ENCODE measurements around the gene HNRNPDL. TPM values are rescaled to one million over a fixed set of nuclear protein-coding genes. Genes with fewer than 3 reads are reported as not detected.

The HNRNPDL gene
- total RNA-seq, 4 donors from 2014 or later = 149 to 313 (median 248) TPM

GRCh38 chr4:82458729-82459128 is 28.5 kb upstream of the HNRNPDL start:
- Histone ChIP-seq H3K27me3 (no peaks in the 10 kb centered on the region), H3K4me3 (no peak overlapping the region), H3K36me3 (no peaks in the 10 kb centered on the region), H3K9me3 (no peaks in the 10 kb centered on the region), H3K4me1 (no peaks in the 10 kb centered on the region), H3K27ac (no peak overlapping the region)
- TF ChIP-seq CTCF (IDR thresholded peaks at IDR 0.05) (no peak), POLR2A (IDR thresholded peaks at IDR 0.05) (no peak)
- intact Hi-C loops (cut with DNase I; ENCODE audit: low total_unique reads) = no loop called here
- DNase-seq = no peak

- Histone ChIP-seq H3K27me3 (no peaks in the 10 kb centered on the region), H3K4me1 (no peaks in the 10 kb centered on the region), H3K36me3 (no peaks in the 10 kb centered on the region), H3K27ac (no peak overlapping the region), H3K4me3 (no peak overlapping the region), H3K9me3 (no peaks in the 10 kb centered on the region)
- intact Hi-C loops (cut with DNase I; ENCODE audit: low total_unique reads) = no loop called here
- TF ChIP-seq POLR2A (IDR thresholded peaks at IDR 0.05) = no peak
- TF ChIP-seq CTCF (IDR thresholded peaks at IDR 0.05) = no peak
- no peak for DNase-seq
These were observed 27.0 kb upstream of the HNRNPDL start for GRCh38 chr4:82457266-82457665.

GRCh38 chr4:82452026-82452425 is 21.8 kb upstream of the HNRNPDL start:
- Histone ChIP-seq H3K9me3 (no peaks in the 10 kb centered on the region), H3K27ac (no peak overlapping the region), H3K4me1 (no peaks in the 10 kb centered on the region), H3K4me3 (no peak overlapping the region), H3K27me3 (no peaks in the 10 kb centered on the region), H3K36me3 (no peaks in the 10 kb centered on the region)
- TF ChIP-seq POLR2A (IDR thresholded peaks at IDR 0.05) (no peak), CTCF (IDR thresholded peaks at IDR 0.05) (no peak)
- no peak for DNase-seq
- intact Hi-C loops (cut with DNase I; ENCODE audit: low total_unique reads) = no loop called here

GRCh38 chr4:82450966-82451755 is 20.9 kb upstream of the HNRNPDL start:
- H3K4me3 ChIP-seq = no peak overlapping the region
- TF ChIP-seq POLR2A (IDR thresholded peaks at IDR 0.05) (no peak), CTCF (IDR thresholded peaks at IDR 0.05) (no peak)
- no peaks in the 10 kb centered on the region for H3K36me3 ChIP-seq
- no peaks in the 10 kb centered on the region for H3K4me1 ChIP-seq
- intact Hi-C loops (cut with DNase I; ENCODE audit: low total_unique reads) = no loop called here
- no peak for DNase-seq
- no peaks in the 10 kb centered on the region for H3K27me3 ChIP-seq
- no peaks in the 10 kb centered on the region for H3K9me3 ChIP-seq
- no peak overlapping the region for H3K27ac ChIP-seq

- Histone ChIP-seq H3K27me3 (no peaks in the 10 kb centered on the region), H3K4me3 (no peak overlapping the region), H3K27ac (no peak overlapping the region), H3K36me3 (no peaks in the 10 kb centered on the region), H3K4me1 (no peaks in the 10 kb centered on the region), H3K9me3 (no peaks in the 10 kb centered on the region)
- no peak for DNase-seq
- TF ChIP-seq POLR2A (IDR thresholded peaks at IDR 0.05) = no peak
- TF ChIP-seq CTCF (IDR thresholded peaks at IDR 0.05) = no peak
- intact Hi-C loops (cut with DNase I; ENCODE audit: low total_unique reads) = no loop called here
These were observed 17.6 kb upstream of the HNRNPDL start for GRCh38 chr4:82447886-82448285.
